ENCODE measurements around the gene ZNFX1.

ZNFX1 gene

DNA sequence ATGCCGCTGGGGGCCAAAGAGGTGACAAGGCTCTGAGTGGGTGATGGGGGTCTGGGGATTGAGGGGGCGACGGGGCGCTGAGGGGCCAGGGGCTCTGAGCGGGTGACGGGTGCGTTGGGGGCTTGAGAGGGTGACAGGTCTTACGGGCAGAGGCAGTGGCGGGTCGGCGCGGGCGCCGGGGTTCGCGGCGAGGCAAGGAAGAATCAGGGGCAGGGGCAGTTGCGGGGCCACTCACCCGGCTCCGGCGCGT lies 146 bp downstream of the ZNFX1 start:
- DNase-seq: no peak

DNA sequence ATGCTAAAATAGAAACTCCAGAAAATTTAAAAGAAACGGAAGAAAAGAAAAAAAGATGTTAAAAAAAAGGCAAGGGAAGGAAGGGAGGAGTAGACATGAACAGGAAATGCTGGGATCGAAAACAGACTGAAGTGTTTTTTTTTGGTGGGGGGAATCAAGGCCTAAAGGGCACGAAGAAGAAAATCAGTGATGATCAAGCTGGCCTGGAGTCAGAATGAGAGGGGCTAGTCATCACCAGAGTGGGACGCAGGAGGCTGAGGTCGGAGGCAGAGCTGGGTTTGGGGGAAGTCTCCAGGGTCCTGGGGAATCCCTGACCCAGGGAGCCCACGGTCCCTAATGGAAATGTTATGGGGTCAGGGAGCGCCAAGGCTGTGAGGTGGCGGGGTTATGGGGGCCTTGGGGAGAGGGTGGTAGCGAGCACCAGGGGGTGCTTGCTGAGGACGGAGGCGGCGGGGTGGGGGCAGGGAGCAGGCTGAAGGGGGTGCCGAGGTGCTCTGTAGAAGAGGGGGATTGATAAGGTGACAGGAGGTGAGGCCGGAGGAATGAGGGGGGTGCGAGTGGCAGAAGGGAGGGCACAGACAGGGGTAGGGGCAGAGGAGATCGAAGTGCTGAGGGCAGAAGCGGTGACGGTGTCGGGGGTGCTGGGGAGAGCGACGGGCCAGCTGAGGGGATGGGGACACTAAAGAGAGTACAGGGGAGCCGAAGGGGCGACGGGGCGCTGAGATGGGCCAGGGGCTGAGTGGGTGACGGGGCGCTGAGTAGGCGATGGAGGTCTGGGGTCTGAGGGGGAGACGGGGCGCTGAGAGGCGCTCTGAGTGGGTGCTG lies 684 bp downstream of the ZNFX1 start:
- no peak for DNase-seq

DNA sequence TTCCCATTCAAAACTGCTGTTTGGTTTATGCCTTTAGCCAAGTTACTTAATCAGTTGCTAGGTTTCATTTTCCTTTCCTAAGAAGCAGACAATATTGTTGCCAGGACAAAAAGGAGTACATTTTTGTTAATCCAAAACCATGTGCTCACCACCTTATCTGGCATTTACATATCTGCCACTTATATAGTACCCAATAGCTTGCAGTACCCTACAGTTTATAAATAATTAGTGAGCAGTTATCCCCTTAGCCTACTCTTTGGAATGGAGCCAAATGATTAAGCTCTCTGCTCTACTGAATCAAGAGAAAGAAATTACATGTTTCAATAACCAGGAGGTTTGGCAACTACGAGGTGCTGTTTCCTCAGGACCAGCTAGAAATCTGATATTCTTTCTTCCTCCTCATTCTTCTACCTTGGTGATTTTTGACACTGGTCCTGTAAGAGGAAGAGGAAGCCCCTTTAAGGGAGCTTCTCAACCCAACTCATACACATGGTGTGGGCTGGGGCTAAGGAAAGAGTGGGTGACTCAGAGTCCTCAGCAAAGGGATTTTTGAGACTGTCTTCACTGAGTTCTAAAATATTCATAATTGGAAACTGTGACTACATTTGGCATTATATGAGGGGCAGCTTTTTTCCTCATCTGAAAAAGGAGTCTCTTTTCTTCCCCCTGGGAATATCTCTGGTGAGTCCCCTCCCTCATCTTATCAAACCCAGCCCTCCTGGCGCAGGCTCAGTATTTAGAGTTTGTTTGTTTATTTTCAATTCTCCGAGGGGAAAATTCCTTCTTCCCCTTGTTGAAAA lies 1.5 kb downstream of the ZNFX1 start:
- peak; percentile 51 for DNase-seq

DNA sequence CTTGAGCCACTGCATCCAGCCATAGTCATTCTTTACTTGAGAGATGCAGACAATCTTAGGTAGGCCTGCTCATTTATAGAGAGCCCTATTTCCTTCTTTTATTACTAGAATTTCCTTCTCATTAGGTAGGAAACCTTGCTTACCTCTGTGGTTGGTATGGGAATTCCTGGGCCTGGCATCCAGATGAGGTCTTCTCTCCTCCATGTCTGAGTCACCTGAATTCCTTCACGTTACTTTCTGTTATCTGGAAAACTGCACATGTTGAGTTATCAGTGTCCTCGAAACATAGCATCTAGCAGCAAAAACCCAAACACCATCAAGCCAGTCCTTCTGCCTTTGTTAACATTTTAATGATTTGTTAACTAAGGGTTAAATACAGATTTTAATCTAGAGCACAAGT lies 2.2 kb downstream of the ZNFX1 start:
- no peak for DNase-seq

DNA sequence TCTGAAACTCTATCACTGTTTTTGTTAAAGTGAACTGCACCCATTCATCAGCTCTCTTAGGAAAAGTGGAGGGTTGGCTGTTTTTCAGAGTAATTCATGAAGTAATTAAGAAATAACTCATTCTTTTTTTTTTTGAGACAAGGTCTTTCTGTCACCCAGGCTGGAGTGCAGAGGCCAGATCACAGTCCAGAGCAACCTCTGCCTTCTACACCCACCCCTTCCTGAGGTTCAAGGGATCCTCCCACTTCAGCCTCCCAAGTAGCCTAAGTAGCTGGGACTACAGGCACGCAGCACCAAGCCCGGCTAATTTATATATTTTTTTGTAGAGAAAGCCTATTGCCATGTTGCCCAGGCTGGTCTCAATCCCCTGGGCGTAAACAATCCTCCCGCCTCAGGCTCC lies 2.6 kb downstream of the ZNFX1 start:
- no peak for DNase-seq

DNA sequence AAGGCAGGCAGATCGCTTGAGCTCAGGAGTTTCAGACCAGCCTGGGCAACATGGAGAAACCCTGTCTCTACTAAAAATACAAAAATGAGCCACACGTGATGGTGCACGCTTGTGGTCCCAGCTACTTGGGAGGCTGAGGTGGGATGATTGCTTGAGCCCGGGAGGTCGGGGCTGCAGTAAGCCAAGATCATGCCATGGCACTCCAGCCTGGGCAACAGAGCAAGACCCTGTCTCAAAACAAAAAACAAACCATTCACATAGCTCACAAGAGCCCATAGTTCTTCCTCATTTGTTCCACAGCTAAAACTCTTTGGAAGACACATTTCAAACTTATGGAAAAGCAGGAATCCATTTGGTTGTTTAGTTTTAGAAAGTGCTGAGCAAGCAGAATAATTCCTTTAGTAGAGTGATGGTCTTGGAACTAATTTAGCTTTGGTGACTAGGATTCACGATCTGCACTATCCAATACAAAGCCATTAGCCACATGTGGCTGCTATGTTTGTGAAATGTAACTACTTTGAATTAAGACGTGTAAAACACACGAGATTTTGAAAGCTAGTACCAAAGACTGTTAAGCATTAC lies 4.1 kb downstream of the ZNFX1 start:
- DNase-seq: no peak

DNA sequence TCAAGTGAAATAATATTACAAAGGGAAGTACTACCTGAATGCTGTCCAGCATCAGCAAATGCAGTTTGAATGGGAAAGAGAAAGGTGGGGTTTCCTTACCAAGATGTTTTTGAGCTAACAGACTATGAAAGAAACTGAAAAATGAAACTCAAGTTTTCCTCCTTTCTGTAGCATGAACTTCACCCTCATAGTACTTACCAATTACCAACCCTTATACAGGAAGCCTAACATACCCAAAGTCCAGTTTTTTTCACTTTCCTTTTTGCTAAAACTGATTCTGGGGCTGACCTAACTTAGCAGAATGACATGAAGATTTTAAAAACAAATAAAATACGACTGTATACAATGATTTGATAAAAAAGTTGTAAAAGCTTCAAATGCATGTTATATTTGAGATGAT lies 5.2 kb downstream of the ZNFX1 start:
- DNase-seq: no peak

DNA sequence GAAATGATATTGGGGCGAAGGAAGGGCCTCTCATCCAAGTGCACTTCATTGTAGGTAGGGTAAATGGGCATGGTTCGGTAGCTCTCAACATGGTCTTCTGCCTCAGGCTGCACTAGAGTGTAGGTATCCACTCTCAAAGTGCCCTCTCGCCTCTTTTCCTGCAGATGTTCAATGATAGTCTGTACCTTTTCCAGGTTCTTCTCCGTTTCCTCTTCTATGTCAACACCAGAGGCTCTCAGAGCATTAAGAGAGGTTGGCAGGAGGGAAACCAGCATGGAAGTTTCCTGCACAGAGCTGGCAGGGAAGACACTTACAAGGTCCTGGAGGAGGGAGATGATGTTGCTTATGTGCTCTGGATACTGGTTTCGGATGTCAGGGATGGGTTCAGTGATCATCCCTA lies 7.1 kb downstream of the ZNFX1 start:
- DNase-seq: no peak

DNA sequence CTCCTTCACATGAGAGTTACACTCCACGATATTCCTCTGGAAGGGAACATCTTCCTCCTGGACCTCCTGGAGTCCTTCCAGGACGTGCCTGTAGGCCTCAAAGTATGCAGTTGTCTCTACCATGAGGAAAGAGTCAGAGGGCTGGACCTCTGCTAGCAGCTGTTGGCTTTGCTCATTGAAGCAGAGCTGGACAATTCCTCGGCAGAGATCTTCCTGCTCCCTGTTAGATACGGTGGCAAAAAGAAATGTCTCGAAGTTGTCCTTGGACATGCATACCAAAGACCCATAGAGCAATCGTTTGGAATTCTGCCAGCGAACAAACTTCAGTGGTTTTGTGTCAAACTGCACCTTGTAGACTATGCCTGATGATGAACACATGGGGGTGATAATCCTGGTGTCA lies 7.7 kb downstream of the ZNFX1 start:
- no peak for DNase-seq

DNA sequence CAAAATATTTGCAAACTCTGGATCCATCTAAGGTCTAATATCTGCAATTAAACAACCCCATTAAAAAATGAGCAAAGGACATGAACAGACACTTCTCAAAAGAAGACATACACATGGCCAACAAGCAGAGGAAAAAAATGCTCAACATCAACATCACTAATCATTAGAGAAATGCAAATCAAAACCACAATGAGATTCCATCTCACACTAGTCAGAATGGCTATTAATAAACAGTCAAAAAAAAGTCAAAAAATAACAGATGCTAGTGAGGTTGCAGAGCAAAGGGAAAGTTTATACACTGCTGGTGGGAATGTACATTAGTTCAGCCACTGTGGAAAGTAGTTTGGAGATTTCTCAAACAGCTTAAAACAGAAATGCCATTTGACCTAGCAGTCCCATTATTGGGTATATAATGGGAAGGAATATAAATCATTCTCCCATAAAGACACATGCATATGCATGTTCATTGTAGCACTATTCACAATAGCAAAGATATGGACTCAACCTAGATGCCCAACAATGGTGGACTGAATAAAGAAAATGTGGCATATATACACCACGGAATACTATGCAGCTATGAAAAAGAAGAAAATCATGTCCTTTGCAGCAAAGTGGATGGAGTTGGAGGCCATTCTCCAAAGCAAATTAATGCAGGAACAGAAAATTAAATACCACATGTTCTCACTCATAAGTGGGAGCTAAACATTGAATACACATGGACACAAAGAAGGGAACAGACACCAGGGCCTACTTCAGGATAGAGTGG lies 9.1 kb downstream of the ZNFX1 start:
- DNase-seq: no peak

DNA sequence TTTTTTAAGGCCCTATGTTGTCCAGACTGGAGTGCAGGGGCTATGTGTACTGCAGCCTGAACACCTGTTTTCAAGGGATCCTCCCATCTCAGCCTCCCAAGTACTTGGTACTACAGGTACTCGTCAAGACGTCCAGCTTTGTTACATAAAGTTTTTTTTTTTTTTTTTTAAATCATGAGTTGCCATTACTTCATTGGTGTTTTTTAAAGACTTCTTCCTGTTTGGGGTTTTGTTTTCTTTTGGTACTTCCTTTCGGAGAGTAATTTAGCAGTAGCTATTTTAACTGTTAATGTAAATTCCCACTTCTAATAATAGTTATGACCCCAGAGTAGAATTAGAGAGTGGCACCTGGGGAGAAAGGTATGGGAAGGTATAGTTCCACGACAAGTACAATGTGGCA lies 10.5 kb downstream of the ZNFX1 start:
- DNase-seq: no peak

DNA sequence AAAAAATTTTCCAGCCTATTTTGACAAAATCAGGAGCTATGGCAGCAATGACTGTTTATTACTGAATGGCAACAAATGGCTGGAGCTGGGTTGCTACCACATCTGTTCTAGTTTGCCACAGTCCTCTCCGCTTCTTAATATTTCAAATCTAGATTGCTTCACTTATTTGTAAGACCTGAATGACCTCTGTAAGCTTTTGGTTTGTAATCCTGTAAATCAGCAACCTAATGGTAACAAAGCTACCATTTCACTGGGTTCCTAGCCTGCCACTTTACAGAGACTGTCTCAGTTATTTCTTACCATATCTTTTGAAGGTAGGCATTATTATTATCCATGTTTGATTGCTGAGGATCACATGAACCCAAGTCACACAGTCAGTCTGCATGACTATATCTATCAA lies 15.4 kb downstream of the ZNFX1 start:
- DNase-seq: no peak

DNA sequence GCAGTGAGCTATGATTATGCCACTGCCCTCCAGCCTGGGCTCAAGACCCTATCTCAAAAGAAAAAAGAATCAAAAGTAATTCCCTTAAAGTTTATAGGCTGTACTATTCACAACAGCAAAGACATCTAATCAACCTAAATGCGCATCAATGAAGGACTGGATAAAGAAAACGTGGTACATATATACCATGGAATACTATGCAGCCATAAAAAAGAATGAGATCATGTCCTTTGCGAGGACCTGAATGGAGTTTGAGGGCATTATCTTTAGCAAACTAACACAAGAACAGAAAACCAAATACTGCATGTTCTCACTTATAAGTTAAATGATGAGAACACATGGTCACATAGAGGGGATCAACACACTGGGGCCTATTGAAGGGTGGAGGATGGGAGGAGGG lies 16.7 kb downstream of the ZNFX1 start:
- no peak for DNase-seq

DNA sequence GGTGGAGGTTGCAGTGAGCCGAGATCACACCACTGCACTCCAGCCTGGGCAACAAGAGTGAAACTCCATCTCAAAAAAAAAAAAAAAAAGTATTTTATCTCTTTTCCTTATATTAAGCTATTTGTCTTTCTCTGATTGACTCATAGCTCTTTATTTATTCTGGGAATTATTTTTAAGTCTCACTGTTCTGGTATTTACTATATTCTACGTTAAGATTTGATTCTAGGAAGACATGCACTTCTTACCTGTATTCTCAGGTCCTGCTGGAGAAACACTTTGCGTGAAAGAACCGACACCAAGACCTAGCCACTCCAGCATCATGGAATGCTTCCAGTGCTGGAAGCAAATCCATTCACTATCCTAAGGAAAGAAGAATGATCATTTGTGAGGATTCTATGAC lies 17.6 kb downstream of the ZNFX1 start:
- no peak for DNase-seq

DNA sequence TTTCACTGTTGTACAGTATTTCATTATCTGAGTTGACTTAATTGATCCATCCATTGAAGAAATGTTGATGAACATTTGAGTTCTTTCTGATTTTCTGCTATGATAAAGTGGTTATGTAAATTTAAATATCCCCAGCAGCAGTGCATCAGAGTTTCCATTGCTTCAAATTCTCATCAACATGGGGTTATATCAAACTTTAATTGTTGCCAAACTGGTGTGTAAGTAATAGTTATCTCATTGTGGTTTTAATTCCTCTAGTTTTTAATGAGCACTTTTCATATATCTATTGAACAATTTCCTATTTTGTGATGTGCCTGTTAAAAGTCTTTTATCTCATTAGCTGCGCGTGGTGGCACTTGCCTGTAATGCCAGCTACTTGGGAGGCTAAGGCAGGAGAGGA lies 18.1 kb downstream of the ZNFX1 start:
- DNase-seq: no peak

DNA sequence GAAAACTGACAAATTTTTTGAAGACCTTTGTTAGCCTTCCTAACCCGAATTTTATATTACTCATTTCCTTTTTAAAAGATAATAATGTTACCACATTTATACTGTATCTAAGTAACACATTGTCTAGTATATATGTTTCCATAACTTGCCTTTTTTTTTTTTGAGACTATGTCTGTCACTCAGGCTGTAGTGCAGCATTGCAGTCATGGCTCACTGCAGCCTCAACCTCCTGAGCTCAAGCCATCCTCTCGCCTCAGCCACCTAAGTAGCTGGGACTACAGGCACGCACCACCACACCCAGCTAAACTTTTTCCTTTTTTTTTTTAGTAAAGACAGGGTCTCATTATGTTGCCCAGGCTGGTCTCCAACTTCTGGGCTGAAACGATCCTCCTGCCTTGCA lies 18.6 kb downstream of the ZNFX1 start:
- no peak for DNase-seq

DNA sequence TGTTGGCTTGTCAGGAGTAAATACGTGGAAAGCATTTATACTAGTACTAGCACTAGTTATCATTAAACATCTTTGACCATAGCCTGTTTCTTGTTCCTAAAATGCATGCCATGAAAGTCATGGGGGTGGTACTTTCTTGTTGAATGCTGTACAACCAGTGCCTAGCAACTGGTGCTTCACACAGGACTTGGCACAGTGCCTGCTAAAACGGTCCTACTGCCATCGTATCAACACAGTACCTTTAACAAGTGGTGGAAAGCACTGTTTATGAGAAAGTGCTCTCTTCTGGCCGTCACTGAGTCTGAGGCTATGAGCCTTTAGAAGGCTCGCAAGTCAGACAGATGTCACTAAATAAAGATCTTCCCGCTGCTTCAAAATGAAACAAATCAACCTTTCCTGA lies 21.6 kb downstream of the ZNFX1 start:
- no peak for DNase-seq

DNA sequence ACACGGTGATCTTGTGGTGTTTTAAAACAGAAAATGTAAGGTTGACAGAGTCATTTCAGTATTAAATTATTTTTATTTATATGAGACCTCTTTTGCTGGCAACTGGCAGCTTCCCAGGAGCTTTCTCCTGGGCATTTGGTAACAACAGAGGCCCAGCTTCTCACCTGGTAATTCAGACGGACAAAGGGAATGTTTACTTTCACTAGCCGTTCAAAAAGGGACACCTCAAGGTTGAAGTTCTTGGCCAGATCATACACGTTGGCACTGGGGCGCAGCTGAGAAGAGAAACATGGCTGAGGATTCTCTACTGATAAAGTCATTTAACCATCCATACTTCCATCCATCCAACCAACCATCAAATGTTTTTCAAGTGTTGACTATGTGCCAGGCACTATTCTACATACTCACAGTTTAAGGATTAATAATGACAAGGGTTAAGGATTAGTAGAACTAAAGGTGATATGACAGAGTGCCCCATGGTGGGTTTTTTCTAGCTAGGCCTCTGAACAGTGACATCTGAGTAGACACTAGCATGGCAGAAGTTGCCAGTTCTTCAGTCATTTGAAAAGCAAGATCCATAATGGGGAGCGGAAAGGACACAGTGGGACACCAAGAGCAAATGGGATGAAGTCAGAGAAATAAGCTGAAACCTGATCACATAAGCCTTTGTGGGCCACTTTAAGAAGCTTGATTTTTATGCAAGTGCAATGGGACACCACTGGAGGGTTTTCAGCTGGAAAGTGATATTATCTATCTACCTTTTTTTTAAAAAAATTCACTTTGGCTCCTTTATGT lies 25.1 kb downstream of the ZNFX1 start:
- DNase-seq: no peak

DNA sequence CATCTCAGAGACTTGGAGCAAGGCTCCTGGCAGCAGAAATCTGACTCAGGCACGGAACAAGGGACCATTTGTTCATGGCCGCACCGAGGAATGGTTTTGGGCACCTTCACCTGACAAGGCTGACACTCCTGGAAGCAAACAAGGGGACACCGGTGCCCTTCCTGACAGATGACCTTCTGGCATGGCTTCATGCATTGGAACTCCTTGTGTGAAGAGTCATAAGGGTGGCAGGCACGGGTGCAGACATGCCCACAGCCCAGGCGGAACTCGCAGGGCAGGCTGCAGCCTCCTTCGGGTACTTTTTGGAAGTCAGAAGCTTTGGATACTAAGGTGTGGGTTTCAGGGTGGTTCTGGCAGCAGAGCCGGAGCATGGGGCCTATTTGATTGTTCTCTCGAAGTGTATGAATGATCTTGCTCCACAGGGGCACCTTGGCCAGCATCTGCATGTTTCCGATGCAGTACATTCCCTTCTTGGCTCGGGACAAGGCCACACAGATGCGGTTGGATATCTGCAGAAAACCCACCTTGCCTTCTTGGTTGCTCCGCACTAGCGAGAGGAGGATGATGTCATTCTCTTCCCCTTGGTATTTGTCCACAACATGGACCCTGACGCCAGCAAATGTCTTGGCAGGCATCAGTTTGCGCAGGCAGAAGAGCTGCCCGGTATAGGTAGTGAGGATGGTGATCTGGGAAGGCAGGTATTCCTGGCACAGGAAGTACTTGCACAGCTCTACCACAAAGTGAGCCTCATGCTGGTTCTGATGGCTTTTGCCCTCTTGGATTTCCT lies 28.8 kb downstream of the ZNFX1 start:
- no peak for DNase-seq

DNA sequence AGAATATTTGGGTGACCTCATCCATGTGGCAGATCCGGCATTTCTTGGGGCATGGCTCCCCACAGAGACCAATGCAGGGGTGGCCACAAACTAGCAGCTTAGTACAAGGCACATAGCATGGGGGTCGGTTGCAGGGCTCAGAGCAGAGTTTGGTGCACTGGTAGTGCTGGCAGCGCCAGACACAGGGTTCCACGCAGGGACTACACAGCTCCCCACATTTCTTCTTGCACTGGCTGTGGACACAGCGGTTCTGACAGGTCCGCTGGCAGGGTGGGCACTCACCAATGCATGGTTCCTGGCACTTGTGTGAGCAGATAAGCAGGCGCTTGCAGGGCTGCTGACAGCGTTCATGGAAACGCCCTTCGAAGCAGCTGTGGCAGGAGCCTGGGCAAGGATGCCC lies 29.6 kb downstream of the ZNFX1 start:
- no peak for DNase-seq

DNA sequence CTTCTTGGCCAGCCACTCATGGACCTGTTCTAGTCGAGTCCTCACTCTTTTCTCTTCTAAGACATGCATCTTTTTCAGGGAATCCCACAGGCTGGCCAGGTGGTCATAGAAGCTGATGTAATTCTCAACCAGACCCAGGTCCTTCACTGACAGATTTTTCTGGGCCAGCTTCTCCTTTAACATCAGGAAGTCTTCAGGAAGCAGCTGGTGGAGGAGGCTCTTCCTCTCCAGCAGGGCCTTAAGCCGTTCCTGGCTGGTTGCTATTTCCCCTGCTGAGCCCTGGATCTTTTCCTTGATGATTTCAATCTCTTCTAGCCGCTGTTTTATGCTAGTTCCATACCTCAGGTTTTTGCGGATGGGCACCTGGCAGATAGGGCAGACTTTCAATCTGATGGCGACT lies 30.1 kb downstream of the ZNFX1 start:
- no peak for DNase-seq

DNA sequence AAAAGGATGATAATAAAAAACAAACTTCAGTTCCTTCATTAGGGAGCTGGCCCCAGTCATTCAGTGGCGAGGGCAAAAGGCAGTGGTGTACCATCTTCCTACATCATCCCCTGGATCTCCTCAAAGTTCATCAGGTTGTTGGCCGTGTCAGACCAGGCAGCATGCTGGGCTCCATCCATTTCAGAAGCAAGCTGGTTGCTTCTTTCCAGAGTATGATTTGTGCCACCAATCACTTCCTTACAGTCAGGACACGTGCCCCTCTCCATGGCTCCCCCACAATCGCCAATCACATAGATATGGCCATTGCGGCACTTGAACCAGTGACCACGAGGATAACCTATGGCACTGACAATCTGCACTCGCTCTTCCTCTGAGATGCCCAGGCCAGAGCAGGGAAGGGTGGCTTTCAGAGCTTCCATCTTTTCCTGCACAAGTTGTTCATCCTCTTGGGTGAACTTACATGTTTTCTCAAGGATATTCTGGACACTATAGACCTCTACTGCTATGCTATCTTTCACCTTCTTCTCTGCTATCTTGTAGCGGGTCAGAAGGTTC lies 30.6 kb downstream of the ZNFX1 start:
- no peak for DNase-seq
